GM12878 (cell line): ENCODE results near the gene OTUB2.

Experiments used
- ASH2L ChIP-seq: fragments of 300-600, 200-600 bp; sonication (generic); IDR thresholded peaks from 2 replicates; pipeline ENCODE4 v1.6.1; 2017; ENCODE audit warnings: low read depth, mild to moderate bottlenecking, borderline replicate concordance
- CHD2 ChIP-seq: IDR thresholded peaks from 2 replicates; pipeline ENCODE4 v1.6.1; 2011; ENCODE audit warnings: low read depth, low read length, improper control_type of control experiment, borderline replicate concordance
- JUND ChIP-seq: IDR thresholded peaks from 2 replicates; pipeline ENCODE4 v1.6.1; 2012; ENCODE audit warnings: low read depth, mild to moderate bottlenecking, low read length, improper control_type of control experiment, moderate library complexity
- MXI1 ChIP-seq: fragments of 150-350 bp; IDR thresholded peaks from 2 replicates; pipeline ENCODE4 v1.6.1; 2011; ENCODE audit warnings: low read depth, mild to moderate bottlenecking, inconsistent platforms, low read length, improper control_type of control experiment
- POLR2A ChIP-seq: IDR thresholded peaks from 2 replicates; pipeline ENCODE4 v1.6.1; 2011; ENCODE audit warnings: low read depth, mild to moderate bottlenecking, low read length
- SMC3 ChIP-seq: IDR thresholded peaks from 2 replicates; pipeline ENCODE4 v1.6.1; 2011; ENCODE audit warnings: low read length, improper control_type of control experiment, borderline replicate concordance
- SREBF2 ChIP-seq: IDR thresholded peaks from 2 replicates; pipeline ENCODE4 v1.6.1; 2012; ENCODE audit warnings: mild to moderate bottlenecking, low read length
- ZZZ3 ChIP-seq: IDR thresholded peaks from 2 replicates; pipeline ENCODE4 v1.6.1; 2011; ENCODE audit warnings: low read depth; ENCODE audit not compliant: control insufficient read depth, insufficient read length
- TF ChIP-seq, protein P1 (sequence below): IDR thresholded peaks from 2 replicates; pipeline ENCODE4 v1.6.1; 2012; ENCODE audit warnings: low read depth, low read length, improper control_type of control experiment
- TF ChIP-seq, protein P2 (sequence below), 3 experiments: IDR thresholded peaks in 2 of 3; conservative IDR thresholded peaks in 1 of 3; 2 replicates each; pipeline ENCODE4 v1.5.1; 2011; ENCODE audit warnings: low read depth in 3 of 3, low read length in 3 of 3, mild to moderate bottlenecking in 3 of 3, control low read depth in 2 of 3, moderate library complexity in 2 of 3, inconsistent platforms in 1 of 3, mixed read lengths in 1 of 3; ENCODE audit not compliant: control insufficient read depth in 2 of 3, insufficient read depth in 1 of 3; ENCODE audit errors: extremely low read depth in 1 of 3
- TF ChIP-seq, protein P3 (sequence below): IDR thresholded peaks from 2 replicates; pipeline ENCODE4 v1.6.1; 2011; ENCODE audit warnings: low read depth, mild to moderate bottlenecking, low read length, moderate library complexity, borderline replicate concordance; ENCODE audit errors: extremely low read depth
- TF ChIP-seq, protein P4 (sequence below): IDR thresholded peaks from 2 replicates; pipeline ENCODE4 v1.6.1; 2011; ENCODE audit warnings: borderline replicate concordance, low read depth, mild to moderate bottlenecking, moderate library complexity, mixed read lengths, low read length; ENCODE audit not compliant: insufficient read depth; ENCODE audit errors: extremely low read length

DNA sequence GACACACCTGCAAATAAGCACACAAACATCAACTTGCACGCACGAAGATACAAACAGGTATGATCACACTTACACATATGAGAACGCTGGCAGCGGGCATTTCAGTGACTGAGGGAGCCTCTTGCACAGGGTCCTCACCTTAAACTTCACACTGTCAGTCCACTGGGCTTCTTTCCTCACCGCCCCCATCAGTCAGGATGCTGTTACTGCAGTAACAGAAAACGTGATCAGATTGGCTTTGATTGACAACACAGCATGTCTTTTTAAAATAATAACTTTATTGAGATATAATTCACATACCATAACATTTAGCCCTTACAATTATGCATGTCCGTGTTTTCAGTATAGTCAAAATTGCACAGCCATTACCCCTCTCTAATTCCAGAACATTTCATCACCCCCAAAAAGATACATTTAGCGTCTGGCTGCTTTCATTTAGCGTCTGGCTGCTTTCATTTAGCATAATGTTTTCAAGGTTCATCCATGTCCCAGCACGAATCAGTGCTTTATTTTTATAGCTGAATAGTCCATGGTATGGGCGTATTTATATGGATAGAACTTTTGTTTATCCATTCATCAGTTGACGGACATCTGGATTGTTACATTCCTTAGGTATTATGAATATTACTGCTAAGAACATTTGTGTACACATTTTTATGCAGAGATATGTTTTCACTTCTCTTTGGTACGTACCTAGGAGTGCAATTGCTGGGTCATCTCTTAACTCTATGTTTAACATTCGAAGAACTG, 20.6 kb upstream of the OTUB2 start:
- TF ChIP-seq POLR2A (no peak), CHD2 (no peak), JUND (no peak), SREBF2 (no peak), MXI1 (no peak), SMC3 (peak; percentile 38; the same call in 1 of the 2 replicates), ASH2L (no peak), ZZZ3 (no peak)
- TF ChIP-seq, protein P1, sequence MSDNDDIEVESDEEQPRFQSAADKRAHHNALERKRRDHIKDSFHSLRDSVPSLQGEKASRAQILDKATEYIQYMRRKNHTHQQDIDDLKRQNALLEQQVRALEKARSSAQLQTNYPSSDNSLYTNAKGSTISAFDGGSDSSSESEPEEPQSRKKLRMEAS = no peak
- TF ChIP-seq, protein P2, sequence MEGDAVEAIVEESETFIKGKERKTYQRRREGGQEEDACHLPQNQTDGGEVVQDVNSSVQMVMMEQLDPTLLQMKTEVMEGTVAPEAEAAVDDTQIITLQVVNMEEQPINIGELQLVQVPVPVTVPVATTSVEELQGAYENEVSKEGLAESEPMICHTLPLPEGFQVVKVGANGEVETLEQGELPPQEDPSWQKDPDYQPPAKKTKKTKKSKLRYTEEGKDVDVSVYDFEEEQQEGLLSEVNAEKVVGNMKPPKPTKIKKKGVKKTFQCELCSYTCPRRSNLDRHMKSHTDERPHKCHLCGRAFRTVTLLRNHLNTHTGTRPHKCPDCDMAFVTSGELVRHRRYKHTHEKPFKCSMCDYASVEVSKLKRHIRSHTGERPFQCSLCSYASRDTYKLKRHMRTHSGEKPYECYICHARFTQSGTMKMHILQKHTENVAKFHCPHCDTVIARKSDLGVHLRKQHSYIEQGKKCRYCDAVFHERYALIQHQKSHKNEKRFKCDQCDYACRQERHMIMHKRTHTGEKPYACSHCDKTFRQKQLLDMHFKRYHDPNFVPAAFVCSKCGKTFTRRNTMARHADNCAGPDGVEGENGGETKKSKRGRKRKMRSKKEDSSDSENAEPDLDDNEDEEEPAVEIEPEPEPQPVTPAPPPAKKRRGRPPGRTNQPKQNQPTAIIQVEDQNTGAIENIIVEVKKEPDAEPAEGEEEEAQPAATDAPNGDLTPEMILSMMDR (IDR thresholded peaks at IDR 0.05 in 2 of 3, conservative IDR thresholded peaks at IDR 0.05 in 1 of 3; ENCODE audit: control insufficient read depth in 2 of 3, extremely low read depth in 1 of 3, insufficient read depth in 1 of 3, low read depth in 3 of 3, low read length in 3 of 3) = peak; percentile 34 to 63 (median 58)
- TF ChIP-seq, protein P3, sequence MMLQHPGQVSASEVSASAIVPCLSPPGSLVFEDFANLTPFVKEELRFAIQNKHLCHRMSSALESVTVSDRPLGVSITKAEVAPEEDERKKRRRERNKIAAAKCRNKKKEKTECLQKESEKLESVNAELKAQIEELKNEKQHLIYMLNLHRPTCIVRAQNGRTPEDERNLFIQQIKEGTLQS = no peak
- TF ChIP-seq, protein P4, sequence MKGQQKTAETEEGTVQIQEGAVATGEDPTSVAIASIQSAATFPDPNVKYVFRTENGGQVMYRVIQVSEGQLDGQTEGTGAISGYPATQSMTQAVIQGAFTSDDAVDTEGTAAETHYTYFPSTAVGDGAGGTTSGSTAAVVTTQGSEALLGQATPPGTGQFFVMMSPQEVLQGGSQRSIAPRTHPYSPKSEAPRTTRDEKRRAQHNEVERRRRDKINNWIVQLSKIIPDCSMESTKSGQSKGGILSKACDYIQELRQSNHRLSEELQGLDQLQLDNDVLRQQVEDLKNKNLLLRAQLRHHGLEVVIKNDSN = no peak
